Body of pancreas (tissue), 4 donors: ENCODE measurements around the gene LMBR1. TPM values are rescaled to one million over a fixed set of nuclear protein-coding genes. Genes with fewer than 3 reads are reported as not detected.

Experiments used
- ATAC-seq: fragments of 150-250 bp; one replicate; pipeline ENCODE4 v1.9.1; 2016
- DNase-seq, 4 donors: peaks; one replicate each; pipeline ENCODE4 v3.0.0-alpha.2; 2019
- H3K27ac ChIP-seq, 4 donors: fragments of 200-600 bp; sonication (generic); 1 replicate in 3 of 4; 2 replicates in 1 of 4; pipeline versions ENCODE4 v1.5.1 to v1.6.1; 2016 to 2019; ENCODE audit warnings: mild to moderate bottlenecking in 1 of 4, mixed read lengths in 1 of 4, moderate library complexity in 1 of 4
- H3K27me3 ChIP-seq, 2 donors: fragments of 200-600 bp; sonication (generic); one replicate each; pipeline ENCODE4 v1.6.0; 2016; ENCODE audit warnings: mild to moderate bottlenecking in 1 of 2
- H3K36me3 ChIP-seq, 2 donors: fragments of 200-600 bp; sonication (generic); replicated peaks in 1 of 2; 2 replicates each; pipeline ENCODE4 v1.5.1; 2016; ENCODE audit warnings: low read depth in 2 of 2; ENCODE audit not compliant: insufficient read depth in 1 of 2
- H3K4me1 ChIP-seq: fragments of 200-600 bp; sonication (generic); one replicate; pipeline ENCODE4 v1.6.0; 2016
- H3K4me3 ChIP-seq, 2 donors: fragments of 200-600 bp; sonication (generic); 1 replicate in 1 of 2; 2 replicates in 1 of 2; pipeline ENCODE4 v1.5.1; 2016 to 2019
- H3K9me3 ChIP-seq, 3 donors: fragments of 200-600 bp; sonication (generic); 1 replicate in 2 of 3; 2 replicates in 1 of 3; pipeline ENCODE4 v1.5.1; 2016
- CTCF ChIP-seq, 7 experiments: fragments of 450-650 bp in 4 of 7; fragments of 200-600 bp in 3 of 7; sonication (generic) in 3 of 7; IDR thresholded peaks; one replicate each; pipeline ENCODE4 v1.5.1; 2016 to 2019; ENCODE audit warnings: antibody characterized with exemption in 7 of 7
- POLR2A ChIP-seq, 3 donors: fragments of 450-650 bp; IDR thresholded peaks; one replicate each; pipeline ENCODE4 v1.6.1; 2016; ENCODE audit warnings: antibody characterized with exemption in 3 of 3, mild to moderate bottlenecking in 2 of 3
- WGBS, 2 donors: methylation state at CpG; one replicate each; pipeline ENCODE4 v1.1.5; 2017; 5-methylcytosine and 5-hydroxymethylcytosine counted together
- intact Hi-C: fragments of 100-400 bp; cut with DNase I; formaldehyde crosslinking; loops from one replicate; pipeline ENCODE4 v1.15.1; 2023
- total RNA-seq, 2 donors: library from RNA; depleted of rRNA; stranded (reverse); fragments of >200 nt; gene quantifications; one replicate each; pipeline ENCODE4 v1.1.0, GENCODE V29; 2016

The LMBR1 gene
- total RNA-seq, 2 donors from 2014 or later, result 23.4 to 54.0 TPM

GRCh38 chr7:156935250-156935649 is 42.3 kb upstream of the LMBR1 start:
- no peak overlapping the region for H3K27ac ChIP-seq
- WGBS, 2 donors, result 84 to 91% methylated on average over 6 to 7 of the region's 7 CpGs
- ATAC-seq, result no peak

GRCh38 chr7:156932006-156932405 is 39.0 kb upstream of the LMBR1 start:
- H3K36me3 ChIP-seq, result no peaks in the 10 kb centered on the region
- peak; percentile 47 for ATAC-seq
- no peaks in the 10 kb centered on the region for H3K9me3 ChIP-seq

More at GRCh38 chr7:156935250-156935649, 42.3 kb upstream of the LMBR1 start:
- no peaks in the 10 kb centered on the region for H3K36me3 ChIP-seq
- intact Hi-C loops, result no loop called here
- peaks cover 15% of the 10 kb centered on the region for H3K4me1 ChIP-seq
- no peak overlapping the region for H3K4me3 ChIP-seq
- H3K27me3 ChIP-seq, result no peaks in the 10 kb centered on the region
- DNase-seq, result no peak
- no peak for TF ChIP-seq CTCF (IDR thresholded peaks at IDR 0.05)
- TF ChIP-seq POLR2A (IDR thresholded peaks at IDR 0.05), result no peak
- H3K9me3 ChIP-seq, result no peaks in the 10 kb centered on the region

GRCh38 chr7:156929789-156930539 is 37.0 kb upstream of the LMBR1 start:
- 53 to 66% methylated on average over 16 of the region's 16 CpGs for WGBS, 2 donors
- no peak overlapping the region for H3K27ac ChIP-seq
- H3K36me3 ChIP-seq, result no peaks in the 10 kb centered on the region
- no peaks in the 10 kb centered on the region for H3K9me3 ChIP-seq
- TF ChIP-seq CTCF (IDR thresholded peaks at IDR 0.05) (no peak), POLR2A (IDR thresholded peaks at IDR 0.05) (no peak)
- H3K4me1 ChIP-seq, result peaks cover 31% of the 10 kb centered on the region
- H3K27me3 ChIP-seq, result no peaks in the 10 kb centered on the region
- DNase-seq (no peak), ATAC-seq (no peak)
- no peak overlapping the region for H3K4me3 ChIP-seq
- intact Hi-C loops, result no loop called here

More at GRCh38 chr7:156932006-156932405, 39.0 kb upstream of the LMBR1 start:
- H3K27ac ChIP-seq, result peak overlapping the region in 2 of 4 donors; percentile 58 to 59
- intact Hi-C loops, result no loop called here
- no peak for DNase-seq
- TF ChIP-seq POLR2A (IDR thresholded peaks at IDR 0.05) (no peak), CTCF (IDR thresholded peaks at IDR 0.05) (no peak)
- H3K4me1 ChIP-seq, result peaks cover 31% of the 10 kb centered on the region
- WGBS, 2 donors, result 5 to 12% methylated on average over 7 of the region's 7 CpGs
- no peak overlapping the region for H3K4me3 ChIP-seq
- no peaks in the 10 kb centered on the region for H3K27me3 ChIP-seq

- Histone ChIP-seq H3K27me3 (no peaks in the 10 kb centered on the region), H3K4me1 (peaks cover 31% of the 10 kb centered on the region), H3K4me3 (no peak overlapping the region), H3K36me3 (no peaks in the 10 kb centered on the region), H3K27ac (no peak overlapping the region), H3K9me3 (no peaks in the 10 kb centered on the region)
- no peak for TF ChIP-seq CTCF (IDR thresholded peaks at IDR 0.05)
- no peak for TF ChIP-seq POLR2A (IDR thresholded peaks at IDR 0.05)
- DNase-seq (no peak), ATAC-seq (no peak)
- 16 to 35% methylated on average over 5 of the region's 5 CpGs for WGBS, 2 donors
- intact Hi-C loops, result no loop called here
Observed at GRCh38 chr7:156928406-156928747, 35.4 kb upstream of the LMBR1 start.
